Stimulated activated CD8-positive, alpha-beta memory T cell treated with anti-CD3 and anti-CD28 coated beads, Interleukin-4, amount 100 ng/mL, for 24 hours (primary cell): ENCODE results near the gene KIAA0232.
"Not testable (repeated sequence)": the region's sequence is repeated elsewhere in the genome, so short reads cannot be mapped to it uniquely, and the experiment has no call there.

Source experiments
- DNase-seq: peaks from one replicate; pipeline ENCODE4 v3.0.0-alpha.2; 2020; ENCODE audit warnings: low read depth

The KIAA0232 gene

GRCh38 chr4:6804082-6804752, 21.7 kb downstream of the KIAA0232 start:
- DNase-seq, result no peak

DNA sequence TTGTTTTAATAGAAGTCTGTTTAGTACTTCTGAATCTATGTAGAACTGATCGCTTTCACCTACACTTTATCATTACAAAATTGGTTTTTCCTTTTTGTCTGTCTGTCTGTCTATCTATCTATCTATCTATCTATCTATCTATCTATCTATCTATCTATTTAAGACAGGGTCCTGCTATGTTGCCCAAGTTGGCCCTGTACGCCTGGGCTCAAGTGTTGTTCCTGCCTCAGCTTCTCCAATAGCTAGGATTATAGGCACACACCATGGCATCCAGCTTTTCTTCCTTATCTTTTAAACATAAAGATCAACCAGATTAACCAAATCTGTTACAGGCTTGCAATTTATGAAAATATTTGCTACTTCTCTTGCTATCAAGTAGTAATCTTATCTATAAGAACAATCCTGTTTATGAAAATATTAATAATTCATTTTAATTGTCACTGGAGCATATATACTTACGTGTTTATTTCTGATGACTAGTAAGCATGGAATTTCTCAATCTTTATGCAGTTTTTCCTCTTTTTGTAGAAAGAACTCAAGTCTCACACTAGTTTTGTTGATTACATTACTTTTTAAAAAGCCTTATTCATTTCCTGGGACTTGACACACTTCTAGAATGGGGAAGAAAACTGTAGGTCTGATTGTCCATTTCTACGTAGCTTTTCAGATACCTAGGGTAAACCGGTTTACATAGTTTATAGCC, 24.5 kb downstream of the KIAA0232 start:
- no peak for DNase-seq

GRCh38 chr4:6808259-6808658, 25.7 kb downstream of the KIAA0232 start:
- DNase-seq, result no peak

GRCh38 chr4:6811165-6811564, 28.6 kb downstream of the KIAA0232 start:
- no peak for DNase-seq

DNA sequence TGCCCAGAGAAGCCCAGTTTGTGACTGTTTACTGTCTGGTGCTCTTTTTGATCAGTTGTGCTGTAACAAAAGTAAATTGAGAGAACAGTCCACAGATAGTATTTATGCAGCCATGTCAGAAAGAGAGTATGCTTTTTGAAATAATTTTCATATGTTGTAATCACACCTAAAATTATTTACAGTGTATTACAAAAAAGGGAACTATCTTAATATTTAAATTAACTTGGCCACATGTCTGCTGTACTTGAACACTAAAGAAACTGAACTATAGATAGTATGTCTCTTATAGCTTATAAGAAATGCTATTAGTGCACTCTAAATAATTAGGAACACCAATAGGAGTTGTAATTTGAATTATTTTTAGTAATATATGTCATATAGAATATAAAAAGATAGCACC, 30.2 kb downstream of the KIAA0232 start:
- DNase-seq, result no peak

DNA sequence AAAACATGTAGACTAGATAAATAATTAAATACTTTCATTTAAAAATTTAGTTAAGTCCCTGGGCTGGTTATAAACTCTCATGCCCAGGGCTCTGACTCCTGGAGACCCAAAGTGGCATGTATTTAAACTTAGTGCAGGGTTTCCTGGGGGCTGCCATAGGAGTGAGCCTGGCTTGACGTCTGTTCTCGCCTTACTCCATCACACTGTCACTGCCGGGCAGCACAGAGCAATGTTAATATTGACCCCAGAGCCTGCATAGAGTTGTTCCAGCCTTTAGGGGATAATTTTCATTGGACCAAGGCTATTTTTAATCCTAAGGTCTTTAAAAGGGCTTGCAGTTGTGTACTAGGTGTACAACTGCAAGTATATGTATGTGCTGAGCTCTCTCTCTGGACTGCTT, 31.2 kb downstream of the KIAA0232 start:
- no peak for DNase-seq

DNA sequence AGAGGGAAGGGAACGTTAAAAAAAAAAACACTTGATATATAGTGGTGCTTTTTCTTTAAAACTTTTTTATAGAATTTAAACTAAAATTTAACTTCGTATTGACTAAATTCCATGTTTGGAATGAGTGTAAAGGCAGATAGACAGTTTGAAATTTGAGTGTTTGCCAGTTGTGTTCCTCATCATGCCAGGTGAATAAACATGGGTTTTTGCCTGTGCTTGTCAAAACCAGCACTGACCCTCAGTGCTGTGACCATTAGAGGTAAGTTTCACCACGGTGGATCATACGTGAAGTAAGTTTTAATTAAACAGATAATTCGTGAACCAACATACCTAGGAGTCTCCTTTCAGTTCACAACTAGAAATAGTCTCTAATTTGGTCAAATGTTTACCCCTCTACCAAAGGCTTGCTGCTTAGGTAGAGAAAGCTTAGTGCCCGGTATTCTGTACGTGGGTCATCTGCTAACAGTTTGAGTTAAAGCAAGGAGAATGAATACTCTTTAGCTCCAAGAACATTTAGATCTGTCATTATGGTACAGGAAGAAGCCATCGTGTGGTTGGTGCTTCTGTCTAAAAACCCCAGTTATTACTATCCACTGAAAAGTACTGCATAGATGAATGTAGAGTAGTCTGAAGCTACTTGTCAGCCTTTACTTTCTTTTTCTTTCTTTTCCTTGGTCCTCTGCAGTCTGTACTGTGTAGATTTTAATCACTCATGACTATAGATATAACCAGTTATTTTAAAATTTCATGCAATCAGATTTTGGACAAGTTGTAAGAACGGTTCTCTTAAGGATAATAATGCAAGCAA, 32.7 kb downstream of the KIAA0232 start:
- DNase-seq, result no peak

- no peak for DNase-seq
Observed at GRCh38 chr4:6819295-6819694, 36.8 kb downstream of the KIAA0232 start.

DNA sequence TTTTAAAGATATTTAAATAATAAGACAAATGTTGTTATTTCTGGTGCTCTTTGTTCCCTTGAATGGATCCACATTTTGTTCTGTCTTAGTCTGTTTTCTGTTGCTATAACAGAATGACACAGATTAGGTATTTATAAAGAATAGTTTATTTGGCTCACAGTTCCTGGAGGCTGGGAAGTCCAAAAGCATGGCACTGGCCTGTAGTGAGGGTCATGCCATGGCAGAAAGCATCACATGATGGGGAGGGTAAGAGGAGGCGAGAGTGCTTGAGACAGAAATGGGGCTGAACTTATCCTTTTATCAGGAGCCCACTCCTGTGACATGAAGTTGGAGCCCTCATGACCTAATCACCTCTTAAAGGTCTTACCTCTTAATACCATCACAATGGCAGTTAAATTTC, 38.2 kb downstream of the KIAA0232 start:
- no peak for DNase-seq

- no peak for DNase-seq
Observed at GRCh38 chr4:6824071-6824470, 41.5 kb downstream of the KIAA0232 start.

GRCh38 chr4:6824772-6825402, 42.4 kb downstream of the KIAA0232 start:
- no peak for DNase-seq

DNA sequence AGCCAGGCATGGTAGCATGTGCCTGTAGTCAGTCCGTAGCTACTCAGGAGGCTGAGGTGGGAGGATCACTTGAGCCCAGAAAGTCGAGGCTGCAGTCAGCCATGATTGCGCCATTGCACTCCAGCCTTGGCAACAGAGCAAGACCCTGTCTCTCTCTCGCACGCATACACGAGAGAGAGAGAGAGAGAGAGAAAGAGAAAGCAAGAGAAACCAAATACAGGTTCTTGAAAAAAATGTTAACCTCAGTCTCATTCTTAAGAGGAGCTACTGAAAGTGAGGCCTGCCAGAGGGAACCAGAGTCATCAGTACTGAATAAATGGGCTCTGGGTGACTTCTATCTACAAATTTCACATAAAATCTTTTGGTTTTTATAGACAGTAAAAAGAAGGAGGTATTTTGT, 42.9 kb downstream of the KIAA0232 start:
- DNase-seq, result no peak

- DNase-seq, result no peak
Observed at GRCh38 chr4:6826781-6827508, 44.4 kb downstream of the KIAA0232 start.

GRCh38 chr4:6829086-6829485, 46.6 kb downstream of the KIAA0232 start:
- DNase-seq, result no peak

- DNase-seq, result no peak
Observed at GRCh38 chr4:6834867-6835266, 52.3 kb downstream of the KIAA0232 start.

DNA sequence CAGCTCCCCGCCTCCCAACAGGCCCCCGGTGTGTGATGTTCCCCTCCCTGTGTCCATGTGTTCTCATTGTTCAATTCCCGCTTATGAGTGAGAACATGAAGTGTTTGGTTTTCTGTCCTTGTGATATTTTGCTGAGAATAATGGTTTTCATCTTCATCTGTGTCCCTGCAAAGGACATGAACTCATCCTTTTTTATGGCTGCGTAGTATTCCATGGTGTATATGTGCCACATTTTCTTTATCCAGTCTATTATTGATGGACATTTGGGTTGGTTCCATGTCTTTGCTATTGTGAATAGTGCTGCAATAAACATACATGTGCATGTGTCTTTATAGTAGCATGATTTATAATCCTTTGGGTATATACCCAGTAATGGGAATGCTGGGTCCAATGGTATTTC, 53.1 kb downstream of the KIAA0232 start:
- not testable (repeated sequence) for DNase-seq

GRCh38 chr4:6837106-6837505, 54.6 kb downstream of the KIAA0232 start:
- DNase-seq, result not testable (repeated sequence)

DNA sequence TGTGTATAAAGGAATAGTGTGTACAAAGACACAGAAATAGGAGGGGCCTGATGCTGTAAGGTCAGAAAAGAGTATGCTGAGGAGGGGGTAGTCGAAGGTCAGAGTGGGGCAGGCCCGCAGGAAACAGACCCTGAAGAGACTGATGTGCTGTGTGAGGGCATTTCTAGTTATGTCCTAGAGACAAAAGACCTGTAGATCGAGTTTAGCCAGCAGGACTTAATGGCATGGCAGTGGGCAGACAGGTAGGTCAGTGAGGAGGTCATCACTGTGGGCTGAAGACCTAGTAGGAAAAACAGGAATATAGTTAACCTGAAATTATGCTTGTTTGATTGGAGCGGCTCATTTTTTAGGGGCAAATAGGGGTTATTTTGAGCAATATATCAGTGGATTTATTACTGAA, 57.1 kb downstream of the KIAA0232 start:
- DNase-seq, result no peak

DNA sequence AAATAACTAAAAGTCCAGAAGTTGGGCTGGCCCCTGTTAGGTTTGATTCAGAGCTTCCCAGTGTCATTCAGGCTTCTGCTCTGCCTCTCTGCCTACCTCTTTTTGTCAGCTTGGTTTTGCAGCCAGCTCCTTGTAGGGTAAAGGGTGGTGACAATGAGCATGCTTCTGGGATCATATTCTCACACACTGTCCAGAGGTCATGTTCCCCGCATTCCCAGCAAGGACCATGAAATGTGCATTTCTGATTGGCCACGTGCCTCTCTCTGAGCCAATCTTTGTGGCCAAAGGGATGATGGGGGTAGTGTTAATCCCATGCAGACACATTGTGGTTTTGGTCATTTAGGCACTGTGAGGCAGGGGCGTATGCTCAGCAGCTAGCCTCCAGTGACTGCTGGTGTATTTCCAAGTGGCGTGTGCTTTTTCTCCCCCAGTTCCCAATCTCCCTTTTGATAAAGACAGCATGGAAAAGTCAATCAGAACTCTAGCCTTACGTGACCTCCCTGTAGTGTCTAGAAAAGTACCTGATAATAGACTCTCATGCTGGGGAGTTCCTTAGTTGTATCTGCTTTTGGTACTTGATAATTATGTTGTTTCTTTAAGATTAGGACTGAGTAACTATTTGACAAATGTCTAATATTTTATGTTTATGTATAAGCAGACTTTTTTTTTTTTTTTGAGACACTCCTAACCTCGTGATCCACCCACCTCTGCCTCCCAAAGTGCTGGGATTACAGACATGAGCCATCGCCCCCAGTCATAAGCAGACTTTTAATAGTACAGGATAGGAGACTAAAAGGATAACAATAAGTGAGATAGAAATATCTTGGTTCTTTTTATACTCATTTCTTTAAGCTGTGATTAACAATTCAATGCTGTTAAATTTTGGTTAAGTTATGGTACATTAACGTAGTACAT, 57.8 kb downstream of the KIAA0232 start:
- no peak for DNase-seq

- DNase-seq, result no peak
Observed at GRCh38 chr4:6845027-6845426, 62.5 kb downstream of the KIAA0232 start.

DNA sequence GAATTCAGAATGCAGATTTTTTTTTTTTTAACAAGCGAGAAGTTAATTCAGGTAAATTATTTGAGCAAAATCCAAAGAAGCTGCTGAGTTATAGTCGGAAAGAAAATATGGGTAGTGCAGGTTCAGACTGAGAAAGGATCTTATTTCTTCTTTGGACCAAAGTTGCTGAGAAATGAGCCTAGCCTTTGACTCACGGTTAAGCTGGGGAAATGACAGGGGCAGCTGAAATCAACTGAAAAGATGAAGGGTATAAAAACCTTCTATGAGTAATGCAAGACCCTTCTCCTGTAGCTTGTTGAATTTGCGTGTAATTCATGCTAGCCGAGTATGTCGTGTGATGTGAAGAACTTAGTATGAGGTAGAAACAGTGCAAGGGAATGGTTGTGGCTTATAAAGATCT, 63.0 kb downstream of the KIAA0232 start:
- DNase-seq, result no peak
